HL-60 (cell line): ENCODE measurements around the gene SHF.

Source experiments
- POLR2AphosphoS5 ChIP-seq: IDR thresholded peaks from 2 replicates; pipeline ENCODE4 v1.6.1; 2012; ENCODE audit warnings: low read depth
- SPI1 ChIP-seq: IDR thresholded peaks from 2 replicates; pipeline ENCODE4 v1.6.1; 2012; ENCODE audit warnings: low read depth, mild to moderate bottlenecking, borderline replicate concordance
- TF ChIP-seq, protein P1 (sequence below): IDR thresholded peaks from one replicate; pipeline ENCODE4 v1.5.1; 2011; ENCODE audit warnings: low read length, control low read depth, inconsistent platforms; ENCODE audit not compliant: insufficient read depth
- TF ChIP-seq, protein P2 (sequence below): IDR thresholded peaks from 2 replicates; pipeline ENCODE4 v1.6.1; 2012; ENCODE audit warnings: low read depth; ENCODE audit not compliant: insufficient replicate concordance

DNA sequence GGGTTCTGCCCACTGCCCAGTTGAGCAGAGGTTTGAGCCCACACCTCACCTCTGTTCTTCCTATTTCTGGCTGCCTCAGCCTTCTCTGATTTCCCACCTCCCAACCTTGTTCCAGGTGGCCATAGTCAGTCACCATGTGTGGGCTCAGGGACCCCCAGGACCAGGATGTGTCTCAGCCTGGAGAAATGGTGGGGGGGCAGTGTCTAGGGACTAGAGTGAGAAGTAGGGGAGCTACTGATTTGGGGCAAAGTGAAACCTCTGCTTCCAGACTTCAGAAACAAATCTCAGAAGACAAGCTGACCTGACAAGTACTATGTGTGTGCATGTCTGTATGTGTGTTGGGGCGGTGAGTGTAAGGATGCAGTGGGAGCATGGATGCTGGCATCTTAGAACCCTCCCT, 22.9 kb downstream of the SHF start:
- TF ChIP-seq, protein P1, sequence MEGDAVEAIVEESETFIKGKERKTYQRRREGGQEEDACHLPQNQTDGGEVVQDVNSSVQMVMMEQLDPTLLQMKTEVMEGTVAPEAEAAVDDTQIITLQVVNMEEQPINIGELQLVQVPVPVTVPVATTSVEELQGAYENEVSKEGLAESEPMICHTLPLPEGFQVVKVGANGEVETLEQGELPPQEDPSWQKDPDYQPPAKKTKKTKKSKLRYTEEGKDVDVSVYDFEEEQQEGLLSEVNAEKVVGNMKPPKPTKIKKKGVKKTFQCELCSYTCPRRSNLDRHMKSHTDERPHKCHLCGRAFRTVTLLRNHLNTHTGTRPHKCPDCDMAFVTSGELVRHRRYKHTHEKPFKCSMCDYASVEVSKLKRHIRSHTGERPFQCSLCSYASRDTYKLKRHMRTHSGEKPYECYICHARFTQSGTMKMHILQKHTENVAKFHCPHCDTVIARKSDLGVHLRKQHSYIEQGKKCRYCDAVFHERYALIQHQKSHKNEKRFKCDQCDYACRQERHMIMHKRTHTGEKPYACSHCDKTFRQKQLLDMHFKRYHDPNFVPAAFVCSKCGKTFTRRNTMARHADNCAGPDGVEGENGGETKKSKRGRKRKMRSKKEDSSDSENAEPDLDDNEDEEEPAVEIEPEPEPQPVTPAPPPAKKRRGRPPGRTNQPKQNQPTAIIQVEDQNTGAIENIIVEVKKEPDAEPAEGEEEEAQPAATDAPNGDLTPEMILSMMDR, result no peak
- TF ChIP-seq POLR2AphosphoS5, result no peak
- TF ChIP-seq, protein P2, sequence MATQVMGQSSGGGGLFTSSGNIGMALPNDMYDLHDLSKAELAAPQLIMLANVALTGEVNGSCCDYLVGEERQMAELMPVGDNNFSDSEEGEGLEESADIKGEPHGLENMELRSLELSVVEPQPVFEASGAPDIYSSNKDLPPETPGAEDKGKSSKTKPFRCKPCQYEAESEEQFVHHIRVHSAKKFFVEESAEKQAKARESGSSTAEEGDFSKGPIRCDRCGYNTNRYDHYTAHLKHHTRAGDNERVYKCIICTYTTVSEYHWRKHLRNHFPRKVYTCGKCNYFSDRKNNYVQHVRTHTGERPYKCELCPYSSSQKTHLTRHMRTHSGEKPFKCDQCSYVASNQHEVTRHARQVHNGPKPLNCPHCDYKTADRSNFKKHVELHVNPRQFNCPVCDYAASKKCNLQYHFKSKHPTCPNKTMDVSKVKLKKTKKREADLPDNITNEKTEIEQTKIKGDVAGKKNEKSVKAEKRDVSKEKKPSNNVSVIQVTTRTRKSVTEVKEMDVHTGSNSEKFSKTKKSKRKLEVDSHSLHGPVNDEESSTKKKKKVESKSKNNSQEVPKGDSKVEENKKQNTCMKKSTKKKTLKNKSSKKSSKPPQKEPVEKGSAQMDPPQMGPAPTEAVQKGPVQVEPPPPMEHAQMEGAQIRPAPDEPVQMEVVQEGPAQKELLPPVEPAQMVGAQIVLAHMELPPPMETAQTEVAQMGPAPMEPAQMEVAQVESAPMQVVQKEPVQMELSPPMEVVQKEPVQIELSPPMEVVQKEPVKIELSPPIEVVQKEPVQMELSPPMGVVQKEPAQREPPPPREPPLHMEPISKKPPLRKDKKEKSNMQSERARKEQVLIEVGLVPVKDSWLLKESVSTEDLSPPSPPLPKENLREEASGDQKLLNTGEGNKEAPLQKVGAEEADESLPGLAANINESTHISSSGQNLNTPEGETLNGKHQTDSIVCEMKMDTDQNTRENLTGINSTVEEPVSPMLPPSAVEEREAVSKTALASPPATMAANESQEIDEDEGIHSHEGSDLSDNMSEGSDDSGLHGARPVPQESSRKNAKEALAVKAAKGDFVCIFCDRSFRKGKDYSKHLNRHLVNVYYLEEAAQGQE, result no peak
- no peak for TF ChIP-seq SPI1
